HFFc6 (cell line): ENCODE measurements around the gene TEX12. TPM values are rescaled to one million over a fixed set of nuclear protein-coding genes. Genes with fewer than 3 reads are reported as not detected.

Experiments used
- DNase-seq: peaks from one replicate; pipeline ENCODE4 v3.0.0-alpha.2; 2018
- H3K27ac Mint-ChIP-seq: 2 replicates; pipeline ENCODE4 v1.8.0; 2020; ENCODE audit warnings: mild to moderate bottlenecking, mixed read lengths
- H3K27me3 Mint-ChIP-seq: 2 replicates; pipeline ENCODE4 v1.8.0; 2021; ENCODE audit warnings: mild to moderate bottlenecking, moderate library complexity, mixed read lengths; ENCODE audit not compliant: insufficient read depth
- H3K36me3 Mint-ChIP-seq: 2 replicates; pipeline ENCODE4 v1.8.0; 2021; ENCODE audit warnings: low read depth, mixed read lengths
- H3K4me1 Mint-ChIP-seq: 2 replicates; pipeline ENCODE4 v1.8.0; 2020; ENCODE audit warnings: low read depth, mixed read lengths
- H3K4me3 Mint-ChIP-seq: 2 replicates; pipeline ENCODE4 v1.8.0; 2020; ENCODE audit warnings: mild to moderate bottlenecking, moderate library complexity, mixed read lengths
- H3K9me3 Mint-ChIP-seq: 2 replicates; pipeline ENCODE4 v1.8.0; 2020; ENCODE audit warnings: mild to moderate bottlenecking, mixed read lengths
- CTCF ChIP-seq: fragments of 200-600 bp; sonication (generic); IDR thresholded peaks from 2 replicates; pipeline ENCODE4 v1.5.0; 2021; ENCODE audit warnings: antibody characterized with exemption, mild to moderate bottlenecking
- total RNA-seq, 6 experiments: library from RNA; stranded (reverse); fragmentation: NEBNext Ultra II Directional; extraction: Animal tissue kit (Norgen Biotek cat#: 25700); gene quantifications; 2 replicates in 1 of 6; 3 replicates in 5 of 6; pipeline ENCODE4 v1.2.3, GENCODE V29; 2021

TEX12 gene
- total RNA-seq, 6 experiments from 2014 or later: not detected

DNA sequence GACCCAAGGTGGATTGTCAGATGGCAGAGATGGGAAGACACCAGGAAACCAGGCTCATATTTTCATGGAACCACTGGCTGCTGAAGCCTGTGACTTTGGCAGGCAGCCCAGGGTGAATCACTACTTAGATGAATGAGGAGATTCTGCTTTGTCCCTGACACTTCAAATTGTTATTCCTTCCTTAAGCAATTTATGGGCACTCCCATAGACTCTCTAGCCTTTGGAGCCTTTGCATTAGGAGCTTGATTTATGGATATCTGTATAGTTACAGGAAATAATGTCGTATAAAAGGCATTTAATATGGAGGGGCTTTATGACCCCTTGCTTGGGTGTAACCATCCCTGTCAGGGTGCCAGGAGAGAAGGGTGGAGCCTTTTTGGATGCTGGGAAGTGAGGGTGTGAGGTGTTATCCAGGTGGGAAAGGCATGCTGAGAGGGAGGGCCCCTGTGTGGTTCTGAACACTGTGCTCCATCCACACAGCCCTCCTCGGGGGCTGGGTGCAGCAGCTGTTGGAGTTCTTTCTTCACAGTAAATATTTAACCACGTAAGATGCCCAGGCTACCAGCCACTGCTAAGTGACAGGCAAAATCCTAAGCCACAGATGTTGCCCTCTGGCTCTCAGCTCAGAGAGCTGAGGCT is 38.6 kb upstream of the TEX12 start:
- H3K4me1 Mint-ChIP-seq: peaks cover 44% of the 10 kb centered on the region
- H3K27ac Mint-ChIP-seq: peak overlapping the region; percentile 30; the same call in 1 of the 2 replicates
- H3K36me3 Mint-ChIP-seq: peaks cover 6% of the 10 kb centered on the region; the same call in 1 of the 2 replicates
- no peaks in the 10 kb centered on the region for H3K9me3 Mint-ChIP-seq
- peak overlapping the region; percentile 14; the same call in 1 of the 2 replicates for H3K4me3 Mint-ChIP-seq
- H3K27me3 Mint-ChIP-seq: peaks cover 1% of the 10 kb centered on the region; the same call in 1 of the 2 replicates
- no peak for TF ChIP-seq CTCF
- DNase-seq: peak; percentile 84

DNA sequence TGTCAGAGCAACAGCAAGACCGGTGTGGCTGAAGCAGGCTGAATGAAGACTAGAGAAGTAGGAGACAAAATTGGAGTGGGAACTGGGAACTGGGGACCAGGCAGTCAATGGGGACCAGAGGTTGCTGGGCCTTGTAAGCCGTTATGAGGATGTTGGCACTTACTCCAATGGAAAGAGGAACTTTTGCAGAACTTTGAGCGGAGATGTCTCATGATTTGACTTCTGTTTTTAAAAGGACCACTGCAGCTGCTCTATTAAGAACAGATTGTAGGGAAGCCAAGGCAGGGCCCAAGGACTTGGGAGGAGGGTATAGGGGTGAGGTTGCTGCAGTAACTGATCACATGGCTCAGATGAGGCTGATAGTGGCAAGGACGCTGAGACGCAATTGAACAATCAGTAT is 37.5 kb upstream of the TEX12 start:
- no peak for DNase-seq
- Mint-ChIP-seq H3K4me3 (no peak overlapping the region), H3K4me1 (peaks cover 42% of the 10 kb centered on the region), H3K9me3 (no peaks in the 10 kb centered on the region), H3K27me3 (peaks cover 1% of the 10 kb centered on the region; the same call in 1 of the 2 replicates), H3K36me3 (peaks cover 6% of the 10 kb centered on the region; the same call in 1 of the 2 replicates), H3K27ac (no peak overlapping the region)
- TF ChIP-seq CTCF: no peak

- H3K4me3 Mint-ChIP-seq: no peak overlapping the region
- H3K36me3 Mint-ChIP-seq: no peaks in the 10 kb centered on the region
- TF ChIP-seq CTCF: no peak
- H3K9me3 Mint-ChIP-seq: no peaks in the 10 kb centered on the region
- H3K4me1 Mint-ChIP-seq: peaks cover 32% of the 10 kb centered on the region
- H3K27ac Mint-ChIP-seq: no peak overlapping the region
- H3K27me3 Mint-ChIP-seq: peaks cover 1% of the 10 kb centered on the region; the same call in 1 of the 2 replicates
- no peak for DNase-seq
Observed at GRCh38 chr11:112132737-112133136, 34.4 kb upstream of the TEX12 start.

- H3K27ac Mint-ChIP-seq: no peak overlapping the region; the same call in 1 of the 2 replicates
- DNase-seq: no peak
- H3K36me3 Mint-ChIP-seq: no peaks in the 10 kb centered on the region
- H3K4me3 Mint-ChIP-seq: no peak overlapping the region
- peaks cover 1% of the 10 kb centered on the region; the same call in 1 of the 2 replicates for H3K27me3 Mint-ChIP-seq
- no peak for TF ChIP-seq CTCF
- H3K4me1 Mint-ChIP-seq: peaks cover 15% of the 10 kb centered on the region
- H3K9me3 Mint-ChIP-seq: no peaks in the 10 kb centered on the region
Observed at GRCh38 chr11:112134473-112134872, 32.7 kb upstream of the TEX12 start.

GRCh38 chr11:112143597-112143996 is 23.6 kb upstream of the TEX12 start:
- H3K4me3 Mint-ChIP-seq: no peak overlapping the region
- peaks cover 14% of the 10 kb centered on the region for H3K36me3 Mint-ChIP-seq
- no peaks in the 10 kb centered on the region for H3K27me3 Mint-ChIP-seq
- peaks cover 9% of the 10 kb centered on the region for H3K4me1 Mint-ChIP-seq
- no peak for TF ChIP-seq CTCF
- DNase-seq: no peak
- H3K27ac Mint-ChIP-seq: no peak overlapping the region
- H3K9me3 Mint-ChIP-seq: peaks cover 7% of the 10 kb centered on the region
